Measurements from ENCODE around the gene KRT14.

DNA sequence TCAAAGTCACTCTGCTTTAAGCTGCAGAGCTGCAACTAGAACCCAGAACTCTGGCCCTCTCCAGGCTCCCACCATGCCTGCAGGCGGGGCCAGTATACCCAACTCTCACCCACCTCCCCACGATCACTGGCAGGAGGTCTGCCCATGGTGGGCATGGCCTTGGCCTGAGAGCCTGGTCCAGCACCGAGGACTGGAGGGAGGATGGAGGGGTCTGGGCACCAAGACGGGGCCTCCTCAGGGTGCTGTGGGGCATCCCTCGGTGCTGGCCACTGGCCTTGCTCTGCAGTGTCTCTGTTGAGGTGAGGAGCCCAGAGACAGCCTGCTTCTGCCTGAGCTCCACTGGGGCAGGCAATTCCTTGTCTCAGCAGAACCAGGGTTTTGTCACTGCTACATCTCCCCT is 27.4 kb upstream of the KRT14 start:
- TF ChIP-seq, protein P1, sequence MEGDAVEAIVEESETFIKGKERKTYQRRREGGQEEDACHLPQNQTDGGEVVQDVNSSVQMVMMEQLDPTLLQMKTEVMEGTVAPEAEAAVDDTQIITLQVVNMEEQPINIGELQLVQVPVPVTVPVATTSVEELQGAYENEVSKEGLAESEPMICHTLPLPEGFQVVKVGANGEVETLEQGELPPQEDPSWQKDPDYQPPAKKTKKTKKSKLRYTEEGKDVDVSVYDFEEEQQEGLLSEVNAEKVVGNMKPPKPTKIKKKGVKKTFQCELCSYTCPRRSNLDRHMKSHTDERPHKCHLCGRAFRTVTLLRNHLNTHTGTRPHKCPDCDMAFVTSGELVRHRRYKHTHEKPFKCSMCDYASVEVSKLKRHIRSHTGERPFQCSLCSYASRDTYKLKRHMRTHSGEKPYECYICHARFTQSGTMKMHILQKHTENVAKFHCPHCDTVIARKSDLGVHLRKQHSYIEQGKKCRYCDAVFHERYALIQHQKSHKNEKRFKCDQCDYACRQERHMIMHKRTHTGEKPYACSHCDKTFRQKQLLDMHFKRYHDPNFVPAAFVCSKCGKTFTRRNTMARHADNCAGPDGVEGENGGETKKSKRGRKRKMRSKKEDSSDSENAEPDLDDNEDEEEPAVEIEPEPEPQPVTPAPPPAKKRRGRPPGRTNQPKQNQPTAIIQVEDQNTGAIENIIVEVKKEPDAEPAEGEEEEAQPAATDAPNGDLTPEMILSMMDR (IDR thresholded peaks at IDR 0.05): no peak
- TF ChIP-seq EP300 (IDR thresholded peaks at IDR 0.05) (no peak), POLR2A (IDR thresholded peaks at IDR 0.05) (no peak)

All from ovary (tissue), 3 donors.